Mucosa of rectum (tissue), 2 donors: ENCODE data around the gene CGNL1.

Experiments used
- H3K27ac ChIP-seq, 2 donors: one replicate each; pipeline ENCODE4 v1.7.0; 2013; ENCODE audit warnings: inconsistent platforms in 2 of 2, low read depth in 2 of 2, low read length in 2 of 2
- H3K27me3 ChIP-seq, 2 donors: one replicate each; pipeline ENCODE4 v1.7.0; 2013; ENCODE audit warnings: low read length in 2 of 2; ENCODE audit not compliant: control insufficient read depth in 2 of 2, insufficient read depth in 2 of 2
- H3K36me3 ChIP-seq, 2 donors: one replicate each; pipeline ENCODE4 v1.7.0; 2013; ENCODE audit warnings: low read length in 2 of 2; ENCODE audit not compliant: control insufficient read depth in 2 of 2, insufficient read depth in 2 of 2
- H3K4me1 ChIP-seq, 2 donors: one replicate each; pipeline ENCODE4 v1.7.0; 2013; ENCODE audit warnings: low read length in 2 of 2, mild to moderate bottlenecking in 1 of 2; ENCODE audit not compliant: control insufficient read depth in 2 of 2, insufficient read depth in 2 of 2
- H3K4me3 ChIP-seq, 2 donors: one replicate each; pipeline ENCODE4 v1.7.0; 2013; ENCODE audit warnings: low read length in 2 of 2
- H3K9ac ChIP-seq, 2 donors: one replicate each; pipeline ENCODE4 v1.7.0; 2013; ENCODE audit warnings: low read length in 2 of 2, low read depth in 1 of 2, mild to moderate bottlenecking in 1 of 2
- H3K9me3 ChIP-seq, 2 donors: one replicate each; pipeline ENCODE4 v1.7.0; 2013; ENCODE audit warnings: low read length in 2 of 2; ENCODE audit not compliant: control insufficient read depth in 2 of 2
- donor health status: healthy.
- donor health status: Normal muscosa, but diverticular disease.

CGNL1 gene

GRCh38 chr15:57568299-57568698 is 192.0 kb downstream of the CGNL1 start:
- no peak overlapping the region for H3K4me3 ChIP-seq
- H3K9ac ChIP-seq: no peak overlapping the region
- H3K27ac ChIP-seq: peak overlapping the region in 1 of 2 donors; percentile 39
- H3K4me1 ChIP-seq: peaks cover 14 to 16% of the 10 kb centered on the region in 2 donors
- H3K36me3 ChIP-seq: no peaks in the 10 kb centered on the region
- H3K9me3 ChIP-seq: no peaks in the 10 kb centered on the region
- H3K27me3 ChIP-seq: no peaks in the 10 kb centered on the region

GRCh38 chr15:57570340-57570739 is 194.0 kb downstream of the CGNL1 start:
- Histone ChIP-seq H3K27ac (no peak overlapping the region), H3K27me3 (no peaks in the 10 kb centered on the region), H3K9me3 (no peaks in the 10 kb centered on the region), H3K4me1 (peaks cover 11 to 12% of the 10 kb centered on the region in 2 donors), H3K36me3 (no peaks in the 10 kb centered on the region), H3K9ac (no peak overlapping the region), H3K4me3 (no peak overlapping the region)

DNA sequence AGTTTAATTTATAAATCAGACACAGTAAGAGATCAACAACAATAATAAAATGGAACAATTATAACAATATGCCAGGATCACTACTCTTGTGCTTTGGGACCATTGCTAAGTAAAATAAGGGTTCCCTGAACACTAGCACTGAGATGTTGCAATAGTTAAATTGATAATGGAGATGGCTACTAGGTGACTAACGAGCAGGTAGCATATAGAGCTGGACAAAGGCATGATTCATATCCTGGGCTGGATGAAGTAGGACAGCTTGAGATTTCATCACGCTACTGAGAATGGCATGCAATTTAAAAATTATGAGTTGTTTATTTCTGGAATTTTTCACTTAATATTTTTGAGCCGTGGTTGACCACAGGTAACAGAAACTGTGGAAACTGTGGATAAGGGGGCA is 194.7 kb downstream of the CGNL1 start:
- no peaks in the 10 kb centered on the region for H3K9me3 ChIP-seq
- no peak overlapping the region for H3K9ac ChIP-seq
- H3K4me3 ChIP-seq: no peak overlapping the region
- H3K36me3 ChIP-seq: no peaks in the 10 kb centered on the region
- H3K4me1 ChIP-seq: peaks cover 6 to 7% of the 10 kb centered on the region in 2 donors
- no peaks in the 10 kb centered on the region for H3K27me3 ChIP-seq
- no peak overlapping the region for H3K27ac ChIP-seq

DNA sequence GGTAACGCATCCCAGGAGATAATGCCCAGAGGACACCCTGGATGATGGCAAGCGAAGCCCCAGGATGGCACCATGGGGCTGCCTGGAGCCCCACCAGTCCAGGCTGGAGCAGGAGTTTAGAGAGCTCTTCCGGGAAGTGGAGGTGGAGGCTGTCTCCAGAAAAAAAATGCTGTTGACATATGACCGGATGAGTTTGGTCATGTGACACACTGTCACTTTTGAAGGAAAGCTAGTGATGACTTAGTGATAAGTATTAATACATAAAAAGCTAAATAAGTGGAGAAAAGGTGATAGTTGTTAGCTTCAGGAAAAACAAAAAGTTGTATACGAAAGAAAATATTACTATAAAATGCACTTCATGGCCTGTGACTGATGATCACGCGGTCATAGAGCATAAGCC is 195.4 kb downstream of the CGNL1 start:
- no peaks in the 10 kb centered on the region for H3K27me3 ChIP-seq
- no peaks in the 10 kb centered on the region for H3K36me3 ChIP-seq
- no peak overlapping the region for H3K4me3 ChIP-seq
- no peak overlapping the region for H3K9ac ChIP-seq
- no peaks in the 10 kb centered on the region for H3K9me3 ChIP-seq
- H3K27ac ChIP-seq: no peak overlapping the region
- peaks cover 6 to 7% of the 10 kb centered on the region in 2 donors for H3K4me1 ChIP-seq

DNA sequence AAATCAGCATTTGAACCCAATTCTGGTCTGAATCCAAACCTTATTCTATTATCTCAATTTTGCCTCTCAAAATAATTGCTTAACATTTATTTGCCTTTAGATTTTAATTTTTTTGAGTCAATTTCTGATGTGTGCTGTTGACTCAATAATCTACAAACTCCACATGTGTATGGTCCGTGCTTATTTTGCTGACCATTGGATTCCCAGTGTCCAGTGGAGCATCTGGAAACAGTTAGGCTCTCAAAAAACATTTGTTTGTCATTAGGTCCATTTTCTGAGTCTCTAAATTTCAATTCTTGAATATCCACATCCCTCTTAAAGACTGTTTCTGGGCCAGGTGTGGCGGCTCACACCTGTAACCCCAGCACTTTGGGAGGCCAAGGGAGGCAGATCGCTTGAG is 196.2 kb downstream of the CGNL1 start:
- no peak overlapping the region for H3K4me3 ChIP-seq
- no peaks in the 10 kb centered on the region for H3K36me3 ChIP-seq
- no peak overlapping the region for H3K27ac ChIP-seq
- H3K9me3 ChIP-seq: no peaks in the 10 kb centered on the region
- H3K4me1 ChIP-seq: peaks cover under 1 to 3% of the 10 kb centered on the region in 2 donors
- no peak overlapping the region for H3K9ac ChIP-seq
- H3K27me3 ChIP-seq: no peaks in the 10 kb centered on the region

DNA sequence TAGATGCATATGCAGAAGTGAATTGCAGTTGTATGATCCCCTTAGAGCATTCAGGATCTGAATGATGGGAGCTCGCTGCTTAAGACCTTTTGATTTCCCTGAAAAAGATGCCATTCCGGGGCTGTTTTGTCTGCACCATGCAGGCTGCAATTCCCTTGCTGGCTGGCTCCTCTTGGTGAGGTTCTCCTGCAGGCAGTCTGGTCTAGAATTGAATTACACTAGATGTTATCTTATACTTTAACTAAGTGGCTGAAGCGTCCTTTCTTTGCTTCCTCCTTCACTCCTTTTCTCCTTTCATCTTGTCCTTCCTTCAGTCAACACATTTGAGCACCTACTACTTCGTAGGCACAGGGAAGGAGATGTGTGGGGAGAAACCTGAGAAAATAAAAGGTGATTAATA is 196.8 kb downstream of the CGNL1 start:
- Histone ChIP-seq H3K36me3 (no peaks in the 10 kb centered on the region), H3K4me1 (peaks cover 4 to 7% of the 10 kb centered on the region in 2 donors), H3K9ac (no peak overlapping the region), H3K9me3 (no peaks in the 10 kb centered on the region), H3K27me3 (no peaks in the 10 kb centered on the region), H3K4me3 (no peak overlapping the region), H3K27ac (no peak overlapping the region)

DNA sequence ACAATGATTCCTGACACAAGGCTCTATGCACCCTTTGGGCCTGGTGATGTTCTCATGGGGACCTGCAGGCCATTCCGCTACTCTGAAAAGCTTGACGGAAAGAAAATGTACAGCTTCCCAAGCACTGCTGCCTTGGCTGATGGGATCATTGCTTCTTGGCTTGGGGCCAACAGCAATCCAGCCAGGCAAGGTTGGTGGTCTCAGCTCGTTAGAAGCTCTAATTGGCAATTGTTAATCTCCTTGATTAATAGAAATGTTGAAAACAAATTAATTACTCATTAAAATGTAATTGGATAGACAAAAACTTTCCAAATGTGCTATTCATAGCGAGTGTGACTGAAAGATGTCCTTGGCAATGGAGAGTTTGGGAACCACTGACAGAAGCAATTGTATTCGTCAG is 199.1 kb downstream of the CGNL1 start:
- Histone ChIP-seq H3K27ac (no peak overlapping the region), H3K27me3 (no peaks in the 10 kb centered on the region), H3K9ac (no peak overlapping the region), H3K36me3 (no peaks in the 10 kb centered on the region), H3K4me3 (no peak overlapping the region), H3K4me1 (peaks cover 21% of the 10 kb centered on the region in 2 donors), H3K9me3 (no peaks in the 10 kb centered on the region)

DNA sequence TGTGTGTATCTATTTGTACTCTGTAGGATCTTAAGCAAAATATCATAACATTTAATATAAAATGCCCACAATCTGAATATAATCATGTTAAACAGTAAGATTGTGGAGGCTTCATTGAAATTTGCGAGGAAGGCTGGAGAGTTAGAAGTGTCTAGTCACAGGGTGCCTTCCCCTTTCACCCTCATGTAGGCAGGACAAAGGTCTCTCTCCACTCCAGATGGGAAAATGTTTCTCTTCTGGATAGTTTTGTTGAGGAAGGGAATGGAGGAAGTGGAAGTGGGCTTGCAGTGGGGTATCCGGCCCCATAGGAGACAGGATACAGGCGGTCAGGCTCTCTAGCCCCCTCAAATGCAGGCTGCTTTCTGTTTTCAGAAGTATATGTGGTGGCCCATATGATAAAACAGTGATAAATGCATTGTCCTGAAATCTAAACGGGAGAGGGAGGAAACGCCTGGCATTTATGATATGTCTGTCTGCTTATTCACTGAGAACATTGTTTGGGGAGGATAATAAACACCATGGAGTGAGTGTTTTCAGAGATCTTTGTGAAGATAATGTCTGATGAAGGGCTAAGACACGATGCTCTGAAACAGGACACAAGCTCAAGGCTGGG is 202.1 kb downstream of the CGNL1 start:
- H3K4me1 ChIP-seq: peaks cover 39% of the 10 kb centered on the region in 2 donors
- H3K27ac ChIP-seq: peak overlapping the region; percentile 75 to 78
- H3K9ac ChIP-seq: peak overlapping the region in 1 of 2 donors; percentile 20
- H3K9me3 ChIP-seq: no peaks in the 10 kb centered on the region
- H3K4me3 ChIP-seq: peak overlapping the region; percentile 19 to 55
- H3K27me3 ChIP-seq: no peaks in the 10 kb centered on the region
- H3K36me3 ChIP-seq: no peaks in the 10 kb centered on the region

GRCh38 chr15:57580428-57580827 is 204.1 kb downstream of the CGNL1 start:
- Histone ChIP-seq H3K9me3 (no peaks in the 10 kb centered on the region), H3K4me3 (no peak overlapping the region), H3K27ac (no peak overlapping the region), H3K36me3 (no peaks in the 10 kb centered on the region), H3K9ac (no peak overlapping the region), H3K27me3 (no peaks in the 10 kb centered on the region), H3K4me1 (peaks cover 39% of the 10 kb centered on the region in 2 donors)

GRCh38 chr15:57580866-57581265 is 204.6 kb downstream of the CGNL1 start:
- no peaks in the 10 kb centered on the region for H3K36me3 ChIP-seq
- H3K4me3 ChIP-seq: no peak overlapping the region
- H3K9ac ChIP-seq: no peak overlapping the region
- H3K4me1 ChIP-seq: peaks cover 39% of the 10 kb centered on the region in 2 donors
- H3K27me3 ChIP-seq: no peaks in the 10 kb centered on the region
- H3K27ac ChIP-seq: peak overlapping the region in 1 of 2 donors; percentile 32
- H3K9me3 ChIP-seq: no peaks in the 10 kb centered on the region
